HG03457 (cell line): ENCODE measurements around the gene NINL.
"Not testable (repeated sequence)": the region's sequence is repeated elsewhere in the genome, so short reads cannot be mapped to it uniquely, and the experiment has no call there.

Experiments
- ATAC-seq: cut with Tn5 transposase; IDR thresholded peaks from one replicate; pipeline ENCODE4 v1.9.1; 2021; ENCODE audit warnings: moderate number of reproducible peaks; ENCODE audit not compliant: unreplicated experiment

Gene NINL

GRCh38 chr20:25584905-25585704 is at the start of gene NINL:
NINL (minus strand) TSS chr20:25585531; CDS start chr20:25526587, 58,944 bp downstream.
- ATAC-seq = no peak

GRCh38 chr20:25632940-25633790 is 47.8 kb upstream of the NINL start:
- ATAC-seq = no peak

GRCh38 chr20:25630615-25631014 is 45.3 kb upstream of the NINL start:
- not testable (repeated sequence) for ATAC-seq

- ATAC-seq = no peak
These were observed 44.6 kb upstream of the NINL start for GRCh38 chr20:25629816-25630499.

- no peak for ATAC-seq
These were observed 41.4 kb upstream of the NINL start for GRCh38 chr20:25626779-25627178.

- no peak for ATAC-seq
These were observed 39.2 kb upstream of the NINL start for GRCh38 chr20:25624500-25624939.

- ATAC-seq = peak; percentile 80
These were observed 38.6 kb upstream of the NINL start, which contains the start of gene NANP for GRCh38 chr20:25623736-25624499. NANP (minus strand) TSS chr20:25624014; CDS start chr20:25623948, 66 bp downstream.

GRCh38 chr20:25623225-25623735 is 37.9 kb upstream of the NINL start:
- ATAC-seq = peak; percentile 2

GRCh38 chr20:25622450-25623224 is 37.3 kb upstream of the NINL start:
- ATAC-seq = no peak

- ATAC-seq = no peak
These were observed 36.7 kb upstream of the NINL start for GRCh38 chr20:25622049-25622448.

GRCh38 chr20:25619514-25619913 is 34.2 kb upstream of the NINL start:
- ATAC-seq = no peak

- ATAC-seq = no peak
These were observed 23.4 kb upstream of the NINL start for GRCh38 chr20:25608774-25609173.

- no peak for ATAC-seq
These were observed 20.9 kb upstream of the NINL start for GRCh38 chr20:25606094-25606695.

GRCh38 chr20:25605148-25605547 is 19.8 kb upstream of the NINL start:
- no peak for ATAC-seq

- no peak for ATAC-seq
These were observed 19.3 kb upstream of the NINL start for GRCh38 chr20:25604611-25605010.

GRCh38 chr20:25602914-25603309 is 17.6 kb upstream of the NINL start:
- not testable (repeated sequence) for ATAC-seq

- ATAC-seq = not testable (repeated sequence)
These were observed 17.0 kb upstream of the NINL start for GRCh38 chr20:25602191-25602913.

- no peak for ATAC-seq
These were observed 16.3 kb upstream of the NINL start for GRCh38 chr20:25601659-25602058.
